H1 (cell line): Measurements from ENCODE around the gene MXD1. TPM values are rescaled to one million over a fixed set of nuclear protein-coding genes. Genes with fewer than 3 reads are reported as not detected.
A peak's percentile ranks its signal among the peaks of the same experiment; 100 is the strongest.

Experiments
- CTCF ChIA-PET: fragments of 300-600 bp; sonication (Branson Sonifier 250); formaldehyde crosslinking; loops from one replicate; lab custom pipeline; 2021; ENCODE audit not compliant: partially characterized antibody; lab: Charles Lee
- POLR2A ChIA-PET: fragments of 300-600 bp; sonication (Branson Sonifier 250); formaldehyde crosslinking; loops from one replicate; lab custom pipeline; 2021; ENCODE audit warnings: inconsistent platforms; ENCODE audit not compliant: partially characterized antibody; lab: Charles Lee
- DNase-seq, 2 experiments: peaks; one replicate each; pipeline versions ENCODE4 v3.0.0 to v3.0.0-alpha.2; 2010 to 2022; ENCODE audit warnings: low spot score in 2 of 2, low read depth in 1 of 2, mixed read lengths in 1 of 2
- FAIRE-seq: peaks from 2 replicates; lab custom pipeline; 2011; peaks lifted over from hg19 to GRCh38; lab: Jason Lieb, UNC
- H2AFZ ChIP-seq: 2 replicates; pipeline ENCODE4 v1.8.1; 2012; ENCODE audit warnings: low read length, inconsistent platforms
- H2AK5ac ChIP-seq: 2 replicates; pipeline ENCODE4 v1.6.1; 2013; ENCODE audit warnings: low read depth, low read length
- H2BK120ac ChIP-seq: replicated peaks from 2 replicates; pipeline ENCODE3; 2013; ENCODE audit warnings: low read depth, low read length, inconsistent platforms
- H2BK12ac ChIP-seq: 2 replicates; pipeline ENCODE4 v1.6.1; 2013; ENCODE audit warnings: low read depth, low read length
- H2BK15ac ChIP-seq: 2 replicates; pipeline ENCODE4 v1.6.1; 2013; ENCODE audit warnings: low read length
- H2BK20ac ChIP-seq: 2 replicates; pipeline ENCODE4 v1.6.1; 2013; ENCODE audit warnings: low read length
- H2BK5ac ChIP-seq: 2 replicates; pipeline ENCODE4 v1.6.1; 2013; ENCODE audit warnings: low read depth, low read length
- H3K14ac ChIP-seq: 2 replicates; pipeline ENCODE4 v1.6.1; 2013; ENCODE audit warnings: inconsistent platforms; ENCODE audit not compliant: insufficient read length
- H3K18ac ChIP-seq: 2 replicates; pipeline ENCODE4 v1.6.1; 2013; ENCODE audit warnings: low read length; ENCODE audit errors: extremely low read depth
- H3K23ac ChIP-seq: 2 replicates; pipeline ENCODE4 v1.6.1; 2013; ENCODE audit warnings: inconsistent platforms; ENCODE audit not compliant: insufficient read length
- H3K23me2 ChIP-seq: 2 replicates; pipeline ENCODE4 v1.6.1; 2013; ENCODE audit warnings: low read depth, low read length
- H3K27ac ChIP-seq: 2 replicates; pipeline ENCODE4 v1.6.1; 2011; ENCODE audit warnings: low read depth, low read length, inconsistent platforms
- H3K27me3 ChIP-seq, 4 experiments: replicated peaks in 1 of 4; 1 replicate in 1 of 4; 2 replicates in 3 of 4; pipeline versions ENCODE4 v1.6.1 to v1.8.1; 2011 to 2013; ENCODE audit warnings: low read length in 3 of 4, mild to moderate bottlenecking in 3 of 4, inconsistent platforms in 2 of 4, mixed read lengths in 2 of 4, moderate library complexity in 1 of 4; ENCODE audit not compliant: control insufficient read depth in 3 of 4, insufficient read depth in 3 of 4; ENCODE audit errors: extremely low read depth in 1 of 4
- H3K36me3 ChIP-seq, 4 experiments: 2 replicates each; pipeline versions ENCODE4 v1.6.1 to v1.8.1; 2011 to 2013; ENCODE audit warnings: mild to moderate bottlenecking in 4 of 4, low read length in 3 of 4, moderate library complexity in 2 of 4, control low read depth in 1 of 4, inconsistent platforms in 1 of 4; ENCODE audit not compliant: insufficient read depth in 4 of 4, control insufficient read depth in 2 of 4
- H3K4ac ChIP-seq: replicated peaks from 2 replicates; pipeline ENCODE3; 2013; ENCODE audit warnings: low read length, low read depth, mixed read lengths, inconsistent platforms; ENCODE audit not compliant: insufficient read length
- H3K4me1 ChIP-seq, 4 experiments: replicated peaks in 1 of 4; 1 replicate in 1 of 4; 2 replicates in 3 of 4; pipeline versions ENCODE4 v1.6.1 to v1.8.1; 2011 to 2013; ENCODE audit warnings: low read length in 3 of 4, inconsistent platforms in 2 of 4, mixed read lengths in 1 of 4; ENCODE audit not compliant: insufficient read depth in 4 of 4, control insufficient read depth in 3 of 4
- H3K4me2 ChIP-seq, 2 experiments: 2 replicates each; pipeline versions ENCODE4 v1.6.1 to v1.8.1; 2011 to 2013; ENCODE audit warnings: low read depth in 2 of 2, low read length in 2 of 2, control low read depth in 1 of 2, inconsistent platforms in 1 of 2, mild to moderate bottlenecking in 1 of 2; ENCODE audit not compliant: insufficient read depth in 1 of 2
- H3K4me3 ChIP-seq, 4 experiments: fragments of 200-600, 300-600 bp in 1 of 4; sonication (generic), shearing (Covaris generic), sonication (Bioruptor Twin) in 1 of 4; 2 replicates each; pipeline versions ENCODE4 v1.5.1 to v1.8.1; 2011 to 2016; ENCODE audit warnings: low read length in 4 of 4, low read depth in 3 of 4, control low read depth in 2 of 4, inconsistent platforms in 2 of 4, mild to moderate bottlenecking in 2 of 4, mixed read lengths in 1 of 4, moderate library complexity in 1 of 4; ENCODE audit not compliant: insufficient read depth in 2 of 4; ENCODE audit errors: extremely low read depth in 1 of 4
- H3K56ac ChIP-seq: replicated peaks from 2 replicates; pipeline ENCODE3; 2013; ENCODE audit warnings: low read depth, mild to moderate bottlenecking, mixed read lengths, low read length, inconsistent platforms; ENCODE audit not compliant: insufficient read length
- H3K79me1 ChIP-seq: 2 replicates; pipeline ENCODE4 v1.6.1; 2013; ENCODE audit warnings: low read depth, low read length, control low read depth
- H3K79me2 ChIP-seq, 2 experiments: 2 replicates each; pipeline versions ENCODE4 v1.6.1 to v1.8.1; 2012 to 2013; ENCODE audit warnings: low read length in 2 of 2, mild to moderate bottlenecking in 2 of 2, inconsistent platforms in 1 of 2; ENCODE audit not compliant: insufficient read depth in 2 of 2, control insufficient read depth in 1 of 2
- H3K9ac ChIP-seq, 4 experiments: replicated peaks in 1 of 4; 1 replicate in 1 of 4; 2 replicates in 3 of 4; pipeline versions ENCODE4 v1.6.1 to v1.8.1; 2011 to 2013; ENCODE audit warnings: low read depth in 3 of 4, low read length in 3 of 4, control low read depth in 2 of 4, mild to moderate bottlenecking in 2 of 4, moderate library complexity in 2 of 4, inconsistent platforms in 1 of 4; ENCODE audit errors: extremely low read depth in 1 of 4
- H3K9me3 ChIP-seq, 2 experiments: 2 replicates each; pipeline versions ENCODE4 v1.6.1 to v1.8.1; 2012 to 2013; ENCODE audit warnings: mild to moderate bottlenecking in 2 of 2, moderate library complexity in 2 of 2, control low read depth in 1 of 2, inconsistent platforms in 1 of 2, low read depth in 1 of 2, low read length in 1 of 2, mixed read lengths in 1 of 2; ENCODE audit not compliant: insufficient read depth in 2 of 2
- H4K20me1 ChIP-seq, 2 experiments: replicated peaks in 1 of 2; 2 replicates each; pipeline versions ENCODE3 to v1.8.1; 2011 to 2013; ENCODE audit warnings: inconsistent platforms in 2 of 2, low read length in 2 of 2, mild to moderate bottlenecking in 1 of 2; ENCODE audit not compliant: insufficient read depth in 2 of 2, control insufficient read depth in 1 of 2
- H4K5ac ChIP-seq: 2 replicates; pipeline ENCODE4 v1.6.1; 2013; ENCODE audit warnings: low read length, low read depth, mixed read lengths, inconsistent platforms; ENCODE audit not compliant: insufficient read length
- H4K8ac ChIP-seq: 2 replicates; pipeline ENCODE4 v1.8.0; 2013; ENCODE audit warnings: mild to moderate bottlenecking, moderate library complexity, low read length, inconsistent platforms; ENCODE audit not compliant: insufficient read depth; ENCODE audit errors: extremely low read depth
- H4K91ac ChIP-seq: replicated peaks from 2 replicates; pipeline ENCODE3; 2013; ENCODE audit warnings: low read length, mixed read lengths, inconsistent platforms; ENCODE audit not compliant: insufficient read length
- CEBPB ChIP-seq: IDR thresholded peaks from 2 replicates; pipeline ENCODE4 v1.6.1; 2012; ENCODE audit warnings: low read depth, low read length
- USF2 ChIP-seq: IDR thresholded peaks from 2 replicates; pipeline ENCODE4 v1.6.1; 2011; ENCODE audit warnings: low read length, improper control_type of control experiment
- WGBS, 2 experiments: shearing (Covaris generic) in 1 of 2; methylation state at CpG; one replicate each; pipeline versions ENCODE4 v1.1.6 to v1.1.7; 2013 to 2015; ENCODE audit warnings: low lambda C conversion rate in 2 of 2, mixed read lengths in 2 of 2, inconsistent platforms in 1 of 2, low coverage in 1 of 2, missing lambda C conversion rate in 1 of 2; ENCODE audit not compliant: insufficient replicate concordance in 2 of 2, insufficient coverage in 1 of 2, insufficient read length in 1 of 2; ENCODE audit errors: extremely low coverage in 1 of 2, missing lambda C conversion rate in 1 of 2; 5-methylcytosine and 5-hydroxymethylcytosine counted together
- polyA plus RNA-seq, 7 experiments: library from polyadenylated mRNA; depleted of rRNA in 3 of 7; stranded (reverse) in 5 of 7; unstranded in 2 of 7; fragments of >200 nt in 5 of 7; fragments of 200-250 nt in 2 of 7; gene quantifications; 1 replicate in 5 of 7; 2 replicates in 1 of 7; 4 replicates in 1 of 7; pipeline versions ENCODE4 v1.2.1 to v1.2.3, GENCODE V29; 2011 to 2013; ENCODE audit warnings: missing spikeins in 2 of 7, mixed read lengths in 2 of 7
- total RNA-seq: library from RNA; stranded (reverse); fragmentation: NEBNext Ultra II Directional; extraction: Animal tissue kit (Norgen Biotek cat#: 25700); gene quantifications from 2 replicates; pipeline ENCODE4 v1.2.1, GENCODE V29; 2021

Gene MXD1
- total and polyA plus RNA-seq, 2 of the 8 experiments (the other 6 are each of a cell fraction or from before 2014, with no cell fraction given): 1.6 to 2.6 TPM

- no peak overlapping the region for H3K27ac ChIP-seq
- ChIA-PET POLR2A (interaction anchor here (0.8 to 1.4 kb wide), 4 partner anchors 10 to 49 kb away, joined by 3 to 5 read pairs (median 4); no protein-coding TSS in a partner anchor), CTCF (interaction anchor here (1.2 to 1.4 kb wide), 4 partner anchors 18 to 177 kb away, joined by 3 to 5 read pairs (median 3); no protein-coding TSS in a partner anchor)
- H3K4ac ChIP-seq: no peak overlapping the region
- H3K36me3 ChIP-seq: no peaks in the 10 kb centered on the region
- H3K18ac ChIP-seq: no peak overlapping the region
- H3K9me3 ChIP-seq: no peaks in the 10 kb centered on the region
- H2AK5ac ChIP-seq: no peak overlapping the region
- H3K9ac ChIP-seq: no peak overlapping the region
- no peak overlapping the region for H3K14ac ChIP-seq
- no peak overlapping the region for H4K5ac ChIP-seq
- H4K8ac ChIP-seq: no peak overlapping the region
- DNase-seq (no peak), FAIRE-seq (no peak)
- no peaks in the 10 kb centered on the region for H4K20me1 ChIP-seq
- no peak overlapping the region for H3K4me3 ChIP-seq
- H3K79me1 ChIP-seq: no peaks in the 10 kb centered on the region
- no peak overlapping the region for H2AFZ ChIP-seq
- no peak overlapping the region for H2BK120ac ChIP-seq
- no peaks in the 10 kb centered on the region for H3K23me2 ChIP-seq
- H2BK20ac ChIP-seq: no peak overlapping the region
- H2BK5ac ChIP-seq: no peak overlapping the region
- no peaks in the 10 kb centered on the region for H3K79me2 ChIP-seq
- H2BK15ac ChIP-seq: no peak overlapping the region
- H4K91ac ChIP-seq: no peak overlapping the region
- 92% methylated on average over 8 of the region's 8 CpGs; no CpG with 5 or more reads in 1 of the 2 experiments for WGBS, 2 experiments
- H3K27me3 ChIP-seq: no peaks in the 10 kb centered on the region
- H3K4me1 ChIP-seq: peaks cover 0 to 7% (median 0%) of the 10 kb centered on the region in 4 experiments; a peak in 1 of 7 replicates
- H2BK12ac ChIP-seq: peak overlapping the region; percentile 55; the same call in 1 of the 2 replicates
- no peak overlapping the region for H3K23ac ChIP-seq
- no peak for TF ChIP-seq USF2
- TF ChIP-seq CEBPB: no peak
- H3K56ac ChIP-seq: no peak overlapping the region
- no peak overlapping the region for H3K4me2 ChIP-seq
Measured at GRCh38 chr2:69962986-69963730, 48.2 kb downstream of the MXD1 start.
